Fibroblast of villous mesenchyme (primary cell): ENCODE measurements around the gene ATG9B. TPM values are rescaled to one million over a fixed set of nuclear protein-coding genes. Genes with fewer than 3 reads are reported as not detected.

Experiments used
- DNase-seq: peaks from one replicate; pipeline ENCODE4 v3.0.0-alpha.2; 2010; ENCODE audit warnings: low read depth
- H3K4me3 ChIP-seq: 2 replicates; pipeline ENCODE4 v1.5.1; 2011; ENCODE audit warnings: low read depth, mild to moderate bottlenecking, low read length
- CTCF ChIP-seq: IDR thresholded peaks from 2 replicates; pipeline ENCODE4 v1.5.1; 2012; ENCODE audit warnings: low read depth, mild to moderate bottlenecking, low read length; ENCODE audit not compliant: insufficient read depth
- total RNA-seq: library from RNA; depleted of rRNA; stranded (reverse); fragments of >200 nt; gene quantifications from 2 replicates; pipeline ENCODE4 v1.2.3, GENCODE V29; 2012

ATG9B gene
- total RNA-seq, 1 donor = under 0.01 TPM

- no peak for TF ChIP-seq CTCF
- H3K4me3 ChIP-seq = no peak overlapping the region
- DNase-seq = no peak
Measured at GRCh38 chr7:150999001-150999400, 25.3 kb downstream of the ATG9B start.

- no peak for TF ChIP-seq CTCF
- no peak for DNase-seq
- H3K4me3 ChIP-seq = no peak overlapping the region
Measured at GRCh38 chr7:150998341-150998740, 26.0 kb downstream of the ATG9B start.

- no peak overlapping the region for H3K4me3 ChIP-seq
- no peak for DNase-seq
- no peak for TF ChIP-seq CTCF
Measured at GRCh38 chr7:150997817-150998216, 26.5 kb downstream of the ATG9B start.

GRCh38 chr7:150997075-150997511 is 27.2 kb downstream of the ATG9B start:
- no peak for TF ChIP-seq CTCF
- no peak overlapping the region for H3K4me3 ChIP-seq
- DNase-seq = no peak

- DNase-seq = no peak
- no peak overlapping the region for H3K4me3 ChIP-seq
- TF ChIP-seq CTCF = no peak
Measured at GRCh38 chr7:150996376-150997074, 27.8 kb downstream of the ATG9B start.

GRCh38 chr7:150994838-150995510 is 29.3 kb downstream of the ATG9B start:
- DNase-seq = no peak
- H3K4me3 ChIP-seq = no peak overlapping the region
- TF ChIP-seq CTCF = no peak
